Measurements from ENCODE around the gene CYP3A7. TPM values are rescaled to one million over a fixed set of nuclear protein-coding genes. Genes with fewer than 3 reads are reported as not detected.

CYP3A7 gene
- total and polyA plus RNA-seq, 2 of the 13 experiments (the other 11 are each of a cell fraction or from before 2014, with no cell fraction given): 5.8 to 6.4 TPM

- TF ChIP-seq ZNF609 (CRISPR knock-in tag; IDR thresholded peaks at IDR 0.05; ENCODE audit: borderline replicate concordance): peak; percentile 21; the same call in 1 of the 2 replicates
- no peak for TF ChIP-seq SMYD3 (CRISPR knock-in tag; IDR thresholded peaks at IDR 0.05)
- TF ChIP-seq ZNF557 (CRISPR knock-in tag; IDR thresholded peaks at IDR 0.05): no peak
- TF ChIP-seq CENPX (CRISPR knock-in tag; IDR thresholded peaks at IDR 0.05): no peak
- TF ChIP-seq ZBTB21 (CRISPR knock-in tag; IDR thresholded peaks at IDR 0.05): no peak
- no peak for TF ChIP-seq ZNF354B (CRISPR knock-in tag; IDR thresholded peaks at IDR 0.05)
- TF ChIP-seq ZNF512B (CRISPR knock-in tag; IDR thresholded peaks at IDR 0.05; ENCODE audit: borderline replicate concordance): no peak
- 0 out of 2 replicates have a peak, but pooled peaks have one; percentile 31 for TF ChIP-seq ERF (CRISPR knock-in tag; IDR thresholded peaks at IDR 0.05)
- TF ChIP-seq SOX5 (CRISPR knock-in tag; IDR thresholded peaks at IDR 0.05; ENCODE audit: borderline replicate concordance): no peak
- no peak for TF ChIP-seq ZNF567 (CRISPR knock-in tag; IDR thresholded peaks at IDR 0.05; ENCODE audit: borderline replicate concordance)
- TF ChIP-seq UBTF (CRISPR knock-in tag; IDR thresholded peaks at IDR 0.05): no peak
- TF ChIP-seq ZNF484 (CRISPR knock-in tag; IDR thresholded peaks at IDR 0.05; ENCODE audit: borderline replicate concordance, low read depth): no peak
- TF ChIP-seq ZEB1 (IDR thresholded peaks at IDR 0.05; ENCODE audit: insufficient replicate concordance, low read depth): no peak
- TF ChIP-seq YEATS2 (CRISPR knock-in tag; IDR thresholded peaks at IDR 0.05; ENCODE audit: borderline replicate concordance): no peak
- TF ChIP-seq NFATC3 (CRISPR knock-in tag; IDR thresholded peaks at IDR 0.05): no peak
- no peak for TF ChIP-seq MTA3 (CRISPR knock-in tag; IDR thresholded peaks at IDR 0.05)
- no peak for TF ChIP-seq HIVEP1 (CRISPR knock-in tag; IDR thresholded peaks at IDR 0.05)
- no peak for TF ChIP-seq PRDM4 (CRISPR knock-in tag; IDR thresholded peaks at IDR 0.05; ENCODE audit: borderline replicate concordance)
- TF ChIP-seq KLF15 (CRISPR knock-in tag; IDR thresholded peaks at IDR 0.05; ENCODE audit: borderline replicate concordance): no peak
Observed at GRCh38 chr7:99679032-99679399, 56.0 kb downstream of the CYP3A7 start (continued).
